ENCODE data around the gene ACAP2.

DNA sequence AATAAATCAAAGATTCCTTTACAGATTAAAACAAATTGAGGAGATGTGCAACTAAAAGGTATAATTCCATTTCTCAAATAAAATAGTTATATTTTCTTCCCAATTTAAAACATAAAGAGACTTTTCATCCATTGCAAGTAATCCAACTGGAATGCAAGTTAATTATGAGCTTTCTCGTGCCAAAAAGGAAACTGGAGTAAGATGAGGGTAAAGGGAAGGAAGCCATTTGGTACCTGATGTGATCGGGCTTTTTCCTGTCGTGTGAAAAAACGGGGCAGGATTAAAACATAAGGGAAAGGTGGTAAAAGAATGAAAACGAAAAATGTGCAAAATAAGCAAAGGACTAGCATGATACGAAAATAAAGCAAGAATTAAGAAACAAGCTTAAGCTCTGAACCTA lies 130.1 kb downstream of the ACAP2 start:
- TF ChIP-seq EP300 (IDR thresholded peaks at IDR 0.05) (no peak), POLR2A (IDR thresholded peaks at IDR 0.05) (no peak), CTCF (IDR thresholded peaks at IDR 0.05) (no peak), POLR2AphosphoS5 (IDR thresholded peaks at IDR 0.05) (no peak)

Data from suprapubic skin (tissue), 4 donors.